MCF 10A (cell line): Measurements from ENCODE around the gene INPP5D. TPM values are rescaled to one million over a fixed set of nuclear protein-coding genes. Genes with fewer than 3 reads are reported as not detected.

ENCODE experiments used
- BruUV-seq: library from RNA; stranded (reverse); fragments of 400-500 nt; replicated peaks from 2 replicates; lab custom pipeline; 2021; lab: Mats Ljungman, UMichigan
- CTCF ChIA-PET: fragments of 300-600 bp; sonication (Branson Sonifier 250); formaldehyde crosslinking; extraction: SDS; loops from one replicate; lab custom pipeline; 2021; ENCODE audit warnings: antibody characterized with exemption, inconsistent platforms; lab: Yijun Ruan, JAX
- POLR2A ChIA-PET: fragments of 300-600, 350-650 bp; sonication (Branson Sonifier 250); formaldehyde crosslinking; extraction: SDS; loops from one replicate; lab custom pipeline; 2020; ENCODE audit warnings: antibody characterized with exemption, inconsistent platforms; lab: Yijun Ruan, JAX
- DNase-seq: peaks from one replicate; pipeline ENCODE4 v3.0.0-alpha.2; 2018; ENCODE audit not compliant: unreplicated experiment
- H3K27ac Mint-ChIP-seq: one replicate; pipeline ENCODE4 v1.8.0; 2022; ENCODE audit warnings: mild to moderate bottlenecking, low read depth, mixed read lengths; ENCODE audit not compliant: unreplicated experiment
- H3K27me3 Mint-ChIP-seq: one replicate; pipeline ENCODE4 v1.8.0; 2022; ENCODE audit warnings: mixed read lengths; ENCODE audit not compliant: insufficient read depth, unreplicated experiment
- H3K36me3 Mint-ChIP-seq: one replicate; pipeline ENCODE4 v1.8.0; 2022; ENCODE audit warnings: mild to moderate bottlenecking, moderate library complexity, mixed read lengths; ENCODE audit not compliant: insufficient read depth, unreplicated experiment
- H3K4me1 Mint-ChIP-seq: one replicate; pipeline ENCODE4 v1.8.0; 2022; ENCODE audit warnings: mixed read lengths; ENCODE audit not compliant: insufficient read depth, unreplicated experiment
- H3K4me3 Mint-ChIP-seq: one replicate; pipeline ENCODE4 v1.8.0; 2022; ENCODE audit warnings: mild to moderate bottlenecking, moderate library complexity, mixed read lengths; ENCODE audit not compliant: unreplicated experiment
- H3K9me3 Mint-ChIP-seq: one replicate; pipeline ENCODE4 v1.8.0; 2022; ENCODE audit warnings: mixed read lengths; ENCODE audit not compliant: unreplicated experiment
- intact Hi-C: fragments of 100-400 bp; cut with micrococcal nuclease; formaldehyde crosslinking; loops from 2 replicates; pipeline ENCODE4 v1.14.1; 2022
- total RNA-seq: library from RNA; stranded (reverse); gene quantifications from 2 replicates; pipeline ENCODE4 v1.2.3, GENCODE V29; 2022
- TF ChIP-seq, protein P1 (sequence below): fragments of 200-600 bp; IDR thresholded peaks from one replicate; pipeline ENCODE4 v1.8.0; 2022; ENCODE audit warnings: antibody characterized with exemption, mild to moderate bottlenecking; ENCODE audit not compliant: unreplicated experiment

Gene INPP5D
- total RNA-seq, 1 experiment from 2014 or later = 64.9 TPM

- CTCF ChIA-PET = no interaction called here
- intact Hi-C loops = no loop called here
- BruUV-seq = no TSS peak
- Mint-ChIP-seq H3K9me3 (no peaks in the 10 kb centered on the region), H3K36me3 (peaks cover 96% of the 10 kb centered on the region), H3K4me3 (no peak overlapping the region), H3K27ac (no peak overlapping the region), H3K4me1 (peaks cover 9% of the 10 kb centered on the region), H3K27me3 (no peaks in the 10 kb centered on the region)
- POLR2A ChIA-PET = interaction anchor here (0.6 to 0.9 kb wide), 3 partner anchors 32 to 219 kb away, joined by 3 to 4 read pairs (median 3); no protein-coding TSS in a partner anchor
- DNase-seq = no peak
- TF ChIP-seq, protein P1, sequence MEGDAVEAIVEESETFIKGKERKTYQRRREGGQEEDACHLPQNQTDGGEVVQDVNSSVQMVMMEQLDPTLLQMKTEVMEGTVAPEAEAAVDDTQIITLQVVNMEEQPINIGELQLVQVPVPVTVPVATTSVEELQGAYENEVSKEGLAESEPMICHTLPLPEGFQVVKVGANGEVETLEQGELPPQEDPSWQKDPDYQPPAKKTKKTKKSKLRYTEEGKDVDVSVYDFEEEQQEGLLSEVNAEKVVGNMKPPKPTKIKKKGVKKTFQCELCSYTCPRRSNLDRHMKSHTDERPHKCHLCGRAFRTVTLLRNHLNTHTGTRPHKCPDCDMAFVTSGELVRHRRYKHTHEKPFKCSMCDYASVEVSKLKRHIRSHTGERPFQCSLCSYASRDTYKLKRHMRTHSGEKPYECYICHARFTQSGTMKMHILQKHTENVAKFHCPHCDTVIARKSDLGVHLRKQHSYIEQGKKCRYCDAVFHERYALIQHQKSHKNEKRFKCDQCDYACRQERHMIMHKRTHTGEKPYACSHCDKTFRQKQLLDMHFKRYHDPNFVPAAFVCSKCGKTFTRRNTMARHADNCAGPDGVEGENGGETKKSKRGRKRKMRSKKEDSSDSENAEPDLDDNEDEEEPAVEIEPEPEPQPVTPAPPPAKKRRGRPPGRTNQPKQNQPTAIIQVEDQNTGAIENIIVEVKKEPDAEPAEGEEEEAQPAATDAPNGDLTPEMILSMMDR = no peak
These were observed 111.2 kb downstream of the INPP5D start for GRCh38 chr2:233171344-233171743.

DNA sequence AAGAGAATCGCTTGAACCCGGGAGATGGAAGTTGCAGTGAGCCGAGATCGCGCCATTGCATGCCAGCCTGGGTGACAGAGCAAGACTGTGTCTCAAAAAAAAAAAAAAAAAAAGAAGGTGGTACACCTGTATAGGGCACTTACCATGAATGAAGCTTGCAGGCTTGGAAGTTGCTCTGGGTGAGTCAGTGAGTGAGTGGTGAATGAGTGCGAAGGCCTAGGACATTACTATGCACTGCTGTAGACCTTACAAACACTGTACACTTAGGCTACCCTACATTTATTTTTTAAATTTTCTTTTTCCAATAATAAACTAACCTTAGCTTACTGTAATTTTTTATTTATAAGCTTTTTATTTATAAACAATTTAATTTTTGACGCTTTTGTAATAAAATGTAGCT is 113.0 kb downstream of the INPP5D start:
- ChIA-PET POLR2A (interaction anchor here (0.6 to 1.9 kb wide), 6 partner anchors 10 to 36 kb away, joined by 3 to 7 read pairs (median 4); no protein-coding TSS in a partner anchor), CTCF (interaction anchor here (0.6 to 1.0 kb wide), 3 partner anchors 16 to 313 kb away, joined by 3 to 4 read pairs (median 3); no protein-coding TSS in a partner anchor)
- intact Hi-C loops = no loop called here
- no TSS peak for BruUV-seq
- Mint-ChIP-seq H3K9me3 (no peaks in the 10 kb centered on the region), H3K27ac (no peak overlapping the region), H3K4me1 (peaks cover 14% of the 10 kb centered on the region), H3K4me3 (no peak overlapping the region), H3K27me3 (no peaks in the 10 kb centered on the region), H3K36me3 (peaks cover 97% of the 10 kb centered on the region)
- DNase-seq = no peak
- TF ChIP-seq, protein P1 = no peak

- Mint-ChIP-seq H3K27ac (no peak overlapping the region), H3K4me3 (no peak overlapping the region), H3K27me3 (no peaks in the 10 kb centered on the region), H3K4me1 (peaks cover 14% of the 10 kb centered on the region), H3K36me3 (peaks cover 98% of the 10 kb centered on the region), H3K9me3 (no peaks in the 10 kb centered on the region)
- ChIA-PET POLR2A (interaction anchor here (0.8 to 1.9 kb wide), 6 partner anchors 10 to 149 kb away, joined by 3 to 7 read pairs (median 4); no protein-coding TSS in a partner anchor), CTCF (interaction anchor here (0.9 to 1.0 kb wide), 2 partner anchors 15 to 23 kb away, joined by 3 to 8 read pairs; no protein-coding TSS in a partner anchor)
- no peak for DNase-seq
- TF ChIP-seq, protein P1 = no peak
- BruUV-seq = no TSS peak
- intact Hi-C loops = no loop called here
These were observed 114.0 kb downstream of the INPP5D start for GRCh38 chr2:233174137-233174536.

- no peaks in the 10 kb centered on the region for H3K9me3 Mint-ChIP-seq
- BruUV-seq = no TSS peak
- no peak overlapping the region for H3K27ac Mint-ChIP-seq
- peaks cover 98% of the 10 kb centered on the region for H3K36me3 Mint-ChIP-seq
- POLR2A ChIA-PET = interaction anchor here (0.6 to 1.3 kb wide), 2 partner anchors 13 to 474 kb away, joined by 3 to 4 read pairs; no protein-coding TSS in a partner anchor
- peaks cover 8% of the 10 kb centered on the region for H3K4me1 Mint-ChIP-seq
- H3K4me3 Mint-ChIP-seq = no peak overlapping the region
- no peaks in the 10 kb centered on the region for H3K27me3 Mint-ChIP-seq
- CTCF ChIA-PET = interaction anchor here (0.8 kb wide), 1 partner anchor 72 kb away, joined by 3 read pairs; no protein-coding TSS in a partner anchor
- intact Hi-C loops = no loop called here
- TF ChIP-seq, protein P1 = no peak
- DNase-seq = no peak
These were observed 119.1 kb downstream of the INPP5D start for GRCh38 chr2:233178994-233179847.
